ENCODE results near the gene B3GALT6.
A peak's percentile ranks its signal among the peaks of the same experiment; 100 is the strongest.

B3GALT6 gene

GRCh38 chr1:1231400-1232207 is 433 bp upstream of the B3GALT6 start, which contains the start of gene SDF4:
Gene SDF4, minus strand, starts transcription at chr1:1232001. Its CDS starts 3,229 bp downstream, at chr1:1228772.
- peak; percentile 97 for DNase-seq (ENCODE audit: low spot score)

GRCh38 chr1:1232796-1233566 is 944 bp downstream of the B3GALT6 start:
- DNase-seq (ENCODE audit: low spot score) = no peak

GRCh38 chr1:1233567-1233892 is 1.5 kb downstream of the B3GALT6 start:
- DNase-seq (ENCODE audit: low spot score) = no peak

GRCh38 chr1:1234180-1234808 is 2.3 kb downstream of the B3GALT6 start:
- no peak for DNase-seq (ENCODE audit: low spot score)

GRCh38 chr1:1235016-1235744 is 3.1 kb downstream of the B3GALT6 start:
- no peak for DNase-seq (ENCODE audit: low spot score)

GRCh38 chr1:1236176-1236763 is 4.2 kb downstream of the B3GALT6 start:
- DNase-seq (ENCODE audit: low spot score) = no peak

- no peak for DNase-seq (ENCODE audit: low spot score)
Observed at GRCh38 chr1:1236945-1237873, 5.2 kb downstream of the B3GALT6 start.

GRCh38 chr1:1237874-1238701 is 6.1 kb downstream of the B3GALT6 start:
- DNase-seq (ENCODE audit: low spot score) = no peak

GRCh38 chr1:1238702-1239178 is 6.7 kb downstream of the B3GALT6 start:
- no peak for DNase-seq (ENCODE audit: low spot score)

- DNase-seq (ENCODE audit: low spot score) = no peak
Observed at GRCh38 chr1:1239227-1239613, 7.2 kb downstream of the B3GALT6 start.

- DNase-seq (ENCODE audit: low spot score) = no peak
Observed at GRCh38 chr1:1239614-1240347, 7.7 kb downstream of the B3GALT6 start.

- no peak for DNase-seq (ENCODE audit: low spot score)
Observed at GRCh38 chr1:1240348-1240732, 8.3 kb downstream of the B3GALT6 start.

GRCh38 chr1:1240822-1241587 is 9.0 kb downstream of the B3GALT6 start:
- no peak for DNase-seq (ENCODE audit: low spot score)

GRCh38 chr1:1241588-1242219 is 9.7 kb downstream of the B3GALT6 start:
- no peak for DNase-seq (ENCODE audit: low spot score)

GRCh38 chr1:1242461-1243265 is 10.6 kb downstream of the B3GALT6 start:
- DNase-seq (ENCODE audit: low spot score) = no peak

GRCh38 chr1:1243266-1243660 is 11.2 kb downstream of the B3GALT6 start:
- no peak for DNase-seq (ENCODE audit: low spot score)

GRCh38 chr1:1243807-1244191 is 11.8 kb downstream of the B3GALT6 start:
- DNase-seq (ENCODE audit: low spot score) = no peak

All from CD4-positive, alpha-beta T cell treated with Interleukin-2 at 100 ng/mL for 4 hours (primary cell).